GM21723 (cell line): ENCODE results near the gene ZNF597.

Experiments used
- ATAC-seq: cut with Tn5 transposase; IDR thresholded peaks from one replicate; pipeline ENCODE4 v1.9.1; 2021; ENCODE audit warnings: mild to moderate bottlenecking, moderate library complexity; ENCODE audit not compliant: unreplicated experiment

The ZNF597 gene

GRCh38 chr16:3443108-3444031, at the start of gene ZNF597, which contains the start of gene NAA60:
Gene ZNF597 (minus strand): TSS chr16:3443504. CDS start chr16:3443153, 351 bp downstream.
Gene NAA60 (plus strand): TSS chr16:3443680. CDS start chr16:3476228, 32,548 bp downstream.
- ATAC-seq, result peak; percentile 86

- no peak for ATAC-seq
Observed at GRCh38 chr16:3492356-3492755, 49.1 kb upstream of the ZNF597 start.

GRCh38 chr16:3490911-3491629, 47.8 kb upstream of the ZNF597 start:
- ATAC-seq, result no peak

GRCh38 chr16:3488801-3489200, 45.5 kb upstream of the ZNF597 start:
- no peak for ATAC-seq

GRCh38 chr16:3487521-3488410, 44.5 kb upstream of the ZNF597 start:
- no peak for ATAC-seq

- ATAC-seq, result no peak
Observed at GRCh38 chr16:3486506-3487215, 43.4 kb upstream of the ZNF597 start.

GRCh38 chr16:3485821-3486505, 42.7 kb upstream of the ZNF597 start:
- ATAC-seq, result no peak

GRCh38 chr16:3485097-3485745, 41.9 kb upstream of the ZNF597 start:
- ATAC-seq, result no peak

GRCh38 chr16:3484318-3485096, 41.2 kb upstream of the ZNF597 start:
- no peak for ATAC-seq

- ATAC-seq, result no peak
Observed at GRCh38 chr16:3482659-3483241, 39.4 kb upstream of the ZNF597 start.

- no peak for ATAC-seq
Observed at GRCh38 chr16:3481696-3482658, 38.7 kb upstream of the ZNF597 start.

- ATAC-seq, result no peak
Observed at GRCh38 chr16:3480901-3481695, 37.8 kb upstream of the ZNF597 start.

- no peak for ATAC-seq
Observed at GRCh38 chr16:3479654-3480216, 36.4 kb upstream of the ZNF597 start.

- no peak for ATAC-seq
Observed at GRCh38 chr16:3478242-3478925, 35.1 kb upstream of the ZNF597 start.

- ATAC-seq, result no peak
Observed at GRCh38 chr16:3476409-3476808, 33.1 kb upstream of the ZNF597 start.
